T-helper 22 cell (primary cell): ENCODE data around the gene DLG2.
"Not testable (repeated sequence)": the region's sequence is repeated elsewhere in the genome, so short reads cannot be mapped to it uniquely, and the experiment has no call there.

ENCODE experiments used
- DNase-seq: peaks from one replicate; pipeline ENCODE4 v3.0.0-alpha.2; 2020; ENCODE audit warnings: low read depth

Gene DLG2

DNA sequence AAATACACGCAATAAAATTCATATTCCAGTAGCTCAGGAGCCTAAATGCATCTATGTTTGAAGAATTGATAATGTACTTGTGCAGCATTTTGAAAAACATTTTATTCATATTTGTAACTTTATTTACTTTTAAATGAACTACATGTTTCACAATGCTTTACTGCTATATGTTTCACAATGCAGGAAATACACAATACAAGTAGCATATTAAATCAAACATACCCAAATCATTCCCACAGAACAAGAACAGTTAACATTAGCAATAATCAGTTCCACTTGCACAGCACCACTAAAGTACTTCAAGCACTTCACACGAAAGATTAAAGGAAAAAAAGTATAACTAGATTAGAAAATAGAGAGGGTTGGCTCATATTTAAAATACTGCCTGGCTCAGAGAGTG, 1997.4 kb downstream of the DLG2 start:
- DNase-seq: no peak

DNA sequence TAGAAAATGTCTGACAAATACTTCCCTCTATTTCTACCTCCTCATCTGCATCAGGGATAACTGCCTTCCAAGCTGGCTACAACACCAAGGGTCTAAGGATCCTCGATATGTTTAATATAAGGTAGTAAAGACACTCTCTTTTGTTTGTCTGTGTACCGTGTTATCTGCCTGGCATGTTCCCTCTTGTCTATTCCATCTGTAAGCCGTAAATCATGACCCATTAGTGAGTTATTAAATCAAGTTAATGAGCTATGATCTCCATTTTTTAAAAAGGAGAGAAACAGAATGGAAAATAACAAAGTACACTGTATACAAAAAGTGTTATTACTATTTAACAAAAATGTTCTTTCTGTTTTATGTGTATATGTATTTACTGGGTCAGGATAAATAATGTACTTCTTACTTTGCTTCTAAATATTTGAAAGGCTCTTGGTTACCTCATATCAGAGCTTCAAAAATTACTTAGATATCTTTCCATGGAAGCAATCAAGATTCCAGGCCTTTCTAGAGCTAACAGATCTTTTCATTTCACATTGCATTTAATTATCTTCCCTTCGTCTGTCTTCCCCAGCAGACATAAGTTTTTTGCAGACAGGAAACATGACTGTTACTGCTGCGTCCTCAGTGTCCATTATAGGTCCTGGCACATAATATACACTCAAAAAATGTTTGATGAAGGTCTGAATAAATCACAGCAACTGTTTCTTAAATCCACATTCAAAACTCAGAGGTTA, 1998.4 kb downstream of the DLG2 start:
- no peak for DNase-seq

DNA sequence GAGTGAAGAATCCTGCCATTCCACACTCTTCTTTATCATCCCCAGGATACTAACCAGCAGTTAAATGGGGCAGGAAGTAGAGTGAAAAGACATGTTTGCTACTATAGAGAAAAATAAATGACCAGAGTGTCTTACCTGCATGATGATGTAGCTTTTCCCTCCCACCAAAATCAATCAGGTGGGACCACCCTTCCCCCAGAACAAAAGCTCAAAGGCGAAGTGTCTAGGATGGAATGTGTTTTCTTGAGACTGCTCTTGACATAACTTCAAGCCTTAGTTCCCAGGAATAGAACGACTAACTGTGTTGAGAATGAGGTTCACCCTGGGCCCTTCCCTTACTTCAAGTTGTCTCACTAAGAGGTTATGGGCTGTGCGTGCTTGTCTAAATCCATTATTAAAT, 2001.8 kb downstream of the DLG2 start:
- DNase-seq: no peak

DNA sequence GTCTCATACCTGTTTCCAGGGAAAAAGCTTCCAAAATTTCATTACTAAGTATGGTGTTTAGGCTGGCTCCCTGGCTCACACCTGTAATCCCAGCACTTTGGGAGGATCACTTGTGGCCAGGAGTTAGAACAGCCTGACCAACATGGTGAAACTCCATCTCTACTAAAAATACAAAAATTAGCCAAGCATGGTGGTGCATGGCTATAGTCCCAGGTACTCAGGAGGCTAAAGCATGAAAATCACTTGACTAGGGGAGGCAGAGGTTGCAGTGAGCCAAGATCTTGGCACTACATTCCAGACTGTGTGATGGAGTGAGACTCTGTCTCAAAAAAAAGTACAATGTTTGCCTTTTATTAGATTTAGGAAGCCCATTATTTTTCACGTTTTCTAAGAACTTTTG, 2009.5 kb downstream of the DLG2 start:
- no peak for DNase-seq

DNA sequence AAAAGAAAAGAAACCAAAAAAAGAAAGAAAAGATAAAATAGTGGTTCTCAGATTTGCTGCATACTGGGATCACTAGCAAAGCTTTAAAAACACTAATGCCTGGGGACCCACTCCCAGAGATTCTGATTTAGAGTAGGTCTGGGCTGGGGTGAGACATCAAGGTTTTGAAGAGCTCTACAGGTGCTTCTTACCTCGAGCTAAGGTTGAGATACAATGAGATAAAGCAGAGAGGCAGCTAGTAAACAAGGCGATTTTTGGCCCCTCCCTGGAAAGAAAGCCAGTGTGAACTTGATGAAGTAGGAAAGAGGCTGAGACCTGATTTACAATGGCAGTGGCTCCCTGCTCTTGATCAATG, 2013.4 kb downstream of the DLG2 start:
- DNase-seq: no peak

DNA sequence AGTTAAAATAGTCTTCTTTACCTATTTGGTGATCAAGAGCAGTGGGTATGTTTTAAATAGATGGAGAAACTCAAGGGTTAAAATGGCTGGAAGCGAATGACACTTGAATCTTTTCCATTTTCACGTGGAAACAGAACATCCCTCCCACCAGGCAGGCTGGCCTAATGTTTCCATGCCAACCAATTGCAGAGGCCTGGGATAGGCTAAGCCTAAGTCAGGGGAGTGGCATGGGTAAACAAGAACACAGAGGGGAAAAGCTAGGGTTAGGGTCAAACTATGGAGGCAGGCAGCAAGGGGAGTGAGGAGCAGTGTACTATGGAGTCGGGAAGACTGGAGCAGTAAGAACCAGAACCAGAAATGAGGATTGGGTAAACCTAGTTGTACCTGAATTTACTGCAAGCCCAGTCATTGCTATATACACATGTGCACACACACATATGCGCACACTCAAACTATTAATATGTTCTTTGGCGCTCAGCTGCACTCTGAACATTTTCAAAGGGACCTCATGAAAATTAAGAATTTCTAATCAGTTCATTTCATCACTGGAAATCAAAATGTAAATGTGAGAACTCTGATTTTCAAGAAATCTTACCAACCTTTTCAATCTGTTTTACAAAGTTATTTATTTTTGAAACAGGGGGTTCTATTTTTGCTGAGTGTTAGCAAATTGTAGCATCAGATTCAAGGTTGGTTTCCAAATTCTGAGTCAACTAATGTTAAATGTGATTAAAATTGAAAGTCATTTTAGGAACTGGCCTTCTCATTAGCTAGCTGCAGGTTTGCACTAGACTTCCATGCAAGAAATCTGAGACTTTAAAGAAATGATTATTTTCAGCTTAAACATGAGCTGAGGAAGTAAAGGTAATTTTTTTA, 2014.0 kb downstream of the DLG2 start:
- DNase-seq: no peak

DNA sequence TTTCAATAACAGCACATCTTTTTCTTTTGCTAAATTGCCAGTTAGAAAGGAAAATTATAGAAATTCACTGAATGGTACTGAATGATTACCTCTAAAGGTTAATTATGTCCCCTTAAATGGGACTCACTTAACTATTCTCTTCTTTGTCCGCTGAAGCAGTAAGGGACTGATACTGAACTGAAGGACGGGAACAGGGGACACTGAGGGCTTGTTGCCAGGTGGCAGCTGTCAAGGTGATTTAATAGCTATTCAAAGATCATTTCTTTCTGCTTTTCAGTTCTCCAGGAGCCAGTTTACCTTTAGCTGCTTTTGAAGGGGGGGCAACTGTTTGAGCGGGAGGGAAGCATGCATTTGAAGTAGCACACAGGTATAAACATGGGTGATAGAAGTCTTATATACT, 2015.5 kb downstream of the DLG2 start:
- DNase-seq: no peak

DNA sequence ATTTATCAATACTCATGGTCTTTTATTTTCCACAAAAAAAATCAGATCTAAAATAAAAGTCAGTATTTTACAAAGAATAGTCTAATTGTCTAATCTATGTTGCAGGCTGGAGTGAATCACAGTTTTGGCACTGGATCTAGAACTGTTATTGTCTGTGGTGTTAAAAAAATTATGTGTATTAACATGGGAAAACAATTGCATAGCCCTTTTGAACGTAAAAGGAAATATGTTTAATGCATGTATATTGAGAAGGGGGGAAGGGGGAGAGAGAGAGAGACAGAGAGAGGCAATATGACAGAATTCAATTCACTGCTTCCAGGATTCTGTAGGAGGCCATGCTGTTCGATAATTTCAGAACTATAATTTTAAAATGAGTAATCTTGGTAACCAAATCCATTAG, 2016.1 kb downstream of the DLG2 start:
- DNase-seq: no peak

DNA sequence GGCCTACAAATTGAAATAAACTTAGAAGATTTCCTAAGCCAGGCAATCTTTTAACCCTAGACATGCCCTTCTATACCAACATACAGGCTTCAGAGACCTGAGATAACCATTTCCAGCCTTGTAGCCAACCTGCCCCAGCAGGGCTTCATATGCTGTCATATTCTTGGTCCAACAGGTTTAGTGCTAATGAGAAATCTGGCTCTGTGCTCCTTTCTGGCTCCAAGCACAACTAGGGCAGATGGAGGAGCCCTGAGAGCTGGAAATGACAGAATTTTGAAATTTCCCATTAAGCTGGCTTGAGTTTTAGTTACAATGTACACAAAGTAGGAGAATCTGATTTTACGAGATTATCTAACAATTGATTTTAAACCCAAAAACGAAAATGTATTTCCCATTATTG, 2018.0 kb downstream of the DLG2 start:
- no peak for DNase-seq

DNA sequence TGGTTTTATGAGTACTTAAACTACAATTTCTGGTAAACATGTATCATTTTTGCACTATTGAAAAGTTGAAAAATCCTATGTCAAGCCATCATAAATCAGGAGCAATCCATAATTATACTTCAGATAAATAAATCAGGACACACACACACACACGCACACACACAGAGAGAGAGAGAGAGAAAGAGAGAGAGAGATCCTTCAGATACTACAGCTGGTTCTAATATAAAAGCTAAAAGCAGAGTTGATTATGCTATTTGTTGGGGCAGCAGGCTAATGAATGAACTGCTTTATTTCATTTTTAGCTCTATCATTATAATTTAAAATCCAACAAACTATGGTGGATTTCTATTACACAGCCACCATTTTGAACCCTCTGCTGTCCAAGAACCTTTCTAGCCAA, 2018.6 kb downstream of the DLG2 start:
- DNase-seq: no peak

DNA sequence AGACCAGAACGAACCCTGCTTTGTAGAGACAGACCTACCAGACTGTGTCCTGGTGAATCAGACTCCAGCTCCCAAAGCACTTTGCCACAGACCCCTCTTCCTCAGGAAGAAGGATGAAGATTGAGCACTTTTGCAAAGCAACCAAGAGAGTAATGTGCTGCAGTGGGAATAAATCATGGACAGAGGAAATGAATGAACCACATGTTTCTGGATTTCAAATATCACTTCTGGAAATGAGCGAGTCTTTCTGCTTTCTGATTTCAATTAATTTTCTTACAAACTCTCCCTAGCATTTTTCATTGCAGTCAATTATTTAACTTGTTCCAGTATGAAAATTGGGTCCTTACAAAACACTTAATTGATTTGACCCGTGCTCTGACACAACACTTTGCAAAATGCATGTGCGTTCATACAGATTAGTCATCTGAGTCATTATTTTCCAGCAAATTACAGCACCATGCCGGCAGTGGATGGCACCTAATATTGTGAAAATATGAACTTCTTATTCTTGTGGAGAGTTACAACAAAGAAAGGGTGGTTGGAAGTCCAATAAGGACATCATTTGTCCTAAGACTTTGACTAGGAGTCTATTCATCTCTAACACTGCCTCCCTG, 2025.1 kb downstream of the DLG2 start:
- no peak for DNase-seq

DNA sequence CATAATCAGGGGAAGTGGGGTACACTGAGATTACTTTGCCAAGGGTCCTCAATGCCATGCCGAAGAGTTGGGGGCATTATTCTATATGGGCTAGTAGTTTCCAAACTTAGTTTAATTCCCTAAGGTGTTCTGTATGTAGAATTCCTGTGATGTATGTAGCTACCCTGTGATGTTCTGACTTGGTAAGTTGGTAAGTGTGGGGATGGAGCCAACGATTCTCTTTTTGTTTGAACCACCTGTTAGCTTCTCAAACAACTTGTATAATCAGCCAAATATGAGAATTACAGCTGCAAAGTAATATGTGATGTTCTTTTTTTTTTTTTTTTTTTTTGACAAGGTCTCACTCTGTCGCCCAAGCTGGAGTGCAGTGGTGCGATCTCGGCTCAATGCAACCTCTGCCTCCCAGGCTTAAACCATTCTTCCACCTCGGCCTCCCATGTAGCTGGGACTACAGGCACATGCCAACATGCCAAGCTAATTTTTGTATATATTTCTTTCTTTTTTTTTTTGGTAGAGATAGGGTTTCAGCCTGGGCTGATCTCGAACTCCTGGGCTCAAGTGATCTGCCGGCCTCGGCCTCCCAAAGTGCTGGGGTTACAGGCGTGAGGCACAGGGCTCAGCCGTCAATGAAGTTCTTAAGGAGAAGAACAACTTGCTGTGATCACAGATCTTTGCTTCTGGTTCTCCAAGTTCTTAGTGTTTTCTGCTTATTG, 2025.8 kb downstream of the DLG2 start:
- DNase-seq: no peak

DNA sequence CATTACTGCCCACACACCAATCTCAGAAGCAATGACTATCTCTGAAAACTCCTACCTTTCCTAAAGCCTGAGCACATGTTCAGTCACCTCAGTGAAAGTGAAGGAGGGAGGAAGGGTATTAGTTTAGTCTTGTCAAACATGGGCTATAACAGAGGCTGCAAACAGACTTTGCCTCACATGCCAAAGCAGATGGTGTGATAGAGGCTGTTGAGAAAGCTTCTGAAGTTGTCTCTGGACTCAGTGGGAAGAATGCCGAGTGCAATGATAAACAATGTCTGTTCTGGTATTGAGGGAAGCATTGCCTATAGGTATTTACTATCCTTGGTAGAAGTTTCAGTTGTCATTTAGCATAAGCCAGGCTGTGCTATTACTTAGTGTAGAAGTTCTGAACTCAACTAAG, 2026.5 kb downstream of the DLG2 start:
- no peak for DNase-seq

DNA sequence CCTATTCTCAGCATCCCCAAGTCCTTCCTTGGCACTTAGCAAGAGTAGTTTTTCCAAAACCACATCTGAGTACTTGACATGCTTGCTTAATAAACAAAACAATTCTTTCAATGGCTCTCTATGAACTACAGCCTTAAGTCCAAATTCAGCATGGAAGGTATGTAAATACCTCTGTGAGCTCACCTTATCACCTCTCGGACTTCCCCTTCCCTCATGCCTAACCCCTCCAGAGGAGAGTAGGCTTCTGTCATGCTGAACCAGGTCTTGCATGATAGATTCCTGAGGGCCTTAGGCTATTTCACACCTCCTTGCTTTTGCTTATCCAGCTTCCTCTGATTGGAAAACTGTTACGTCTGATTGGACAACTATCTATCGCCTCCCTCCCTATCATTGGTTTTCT, 2028.1 kb downstream of the DLG2 start:
- DNase-seq: no peak

DNA sequence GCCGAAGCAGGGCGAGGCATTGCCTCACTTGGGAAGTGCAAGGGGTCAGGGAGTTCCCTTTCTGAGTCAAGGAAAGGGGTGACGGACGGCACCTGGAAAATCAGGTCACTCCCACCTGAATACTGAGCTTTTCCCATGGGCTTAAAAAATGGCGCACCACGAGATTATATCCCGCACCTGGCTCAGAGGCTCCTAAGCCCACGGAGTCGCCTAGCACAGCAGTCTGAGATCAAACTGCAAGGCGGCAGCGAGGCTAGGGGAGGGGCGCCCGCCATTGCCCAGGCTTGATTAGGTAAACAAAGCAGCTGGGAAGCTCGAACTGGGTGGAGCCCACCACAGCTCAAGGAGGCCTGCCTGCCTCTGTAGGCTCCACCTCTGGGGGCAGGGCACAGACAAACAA, 2039.3 kb downstream of the DLG2 start:
- not testable (repeated sequence) for DNase-seq

DNA sequence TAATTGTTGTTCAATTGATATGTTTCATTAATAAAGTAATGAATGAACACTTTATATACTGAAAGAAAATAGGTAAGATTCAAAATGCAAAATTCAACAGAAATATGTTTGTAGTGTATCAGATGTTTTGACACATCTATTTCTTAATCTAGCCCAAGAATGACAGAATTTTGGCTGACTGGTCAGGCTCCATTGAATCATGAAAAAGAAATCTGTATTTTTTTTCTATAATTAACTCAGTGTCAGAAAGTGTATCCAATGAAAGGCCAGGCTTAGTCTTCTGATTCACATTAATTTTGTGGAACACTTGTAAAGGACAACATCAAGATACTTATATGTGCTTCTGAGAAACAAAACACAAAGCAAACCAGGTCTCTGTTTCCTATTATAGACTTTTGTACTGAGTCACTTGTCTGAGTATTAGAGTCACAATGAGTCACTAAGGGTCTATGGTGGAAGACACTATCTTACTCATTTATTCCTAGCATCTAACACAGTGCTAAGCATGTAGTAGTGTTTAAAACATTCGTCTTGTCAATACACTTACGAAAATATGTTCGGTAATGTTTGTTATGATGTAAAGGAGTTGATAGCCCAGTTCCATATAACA, 2043.3 kb downstream of the DLG2 start:
- no peak for DNase-seq

DNA sequence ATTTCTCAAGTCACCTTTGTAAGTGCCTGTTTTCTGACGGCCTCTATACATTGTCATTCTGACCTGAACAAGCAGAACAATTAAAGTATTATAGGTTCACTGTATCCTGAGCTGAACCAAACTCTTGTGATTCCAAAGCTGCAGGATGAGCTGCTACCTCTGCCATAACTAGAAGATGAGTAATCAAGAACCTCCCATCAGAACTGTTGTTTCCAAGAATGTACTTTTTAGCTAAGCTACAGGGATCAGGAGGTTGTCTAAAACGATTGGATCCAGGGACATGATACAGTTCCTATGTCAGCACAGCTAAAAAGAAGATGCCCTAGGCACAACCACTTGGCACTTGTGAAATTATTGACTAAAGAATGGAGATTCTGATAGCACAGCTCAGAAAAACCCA, 2052.6 kb downstream of the DLG2 start:
- no peak for DNase-seq

DNA sequence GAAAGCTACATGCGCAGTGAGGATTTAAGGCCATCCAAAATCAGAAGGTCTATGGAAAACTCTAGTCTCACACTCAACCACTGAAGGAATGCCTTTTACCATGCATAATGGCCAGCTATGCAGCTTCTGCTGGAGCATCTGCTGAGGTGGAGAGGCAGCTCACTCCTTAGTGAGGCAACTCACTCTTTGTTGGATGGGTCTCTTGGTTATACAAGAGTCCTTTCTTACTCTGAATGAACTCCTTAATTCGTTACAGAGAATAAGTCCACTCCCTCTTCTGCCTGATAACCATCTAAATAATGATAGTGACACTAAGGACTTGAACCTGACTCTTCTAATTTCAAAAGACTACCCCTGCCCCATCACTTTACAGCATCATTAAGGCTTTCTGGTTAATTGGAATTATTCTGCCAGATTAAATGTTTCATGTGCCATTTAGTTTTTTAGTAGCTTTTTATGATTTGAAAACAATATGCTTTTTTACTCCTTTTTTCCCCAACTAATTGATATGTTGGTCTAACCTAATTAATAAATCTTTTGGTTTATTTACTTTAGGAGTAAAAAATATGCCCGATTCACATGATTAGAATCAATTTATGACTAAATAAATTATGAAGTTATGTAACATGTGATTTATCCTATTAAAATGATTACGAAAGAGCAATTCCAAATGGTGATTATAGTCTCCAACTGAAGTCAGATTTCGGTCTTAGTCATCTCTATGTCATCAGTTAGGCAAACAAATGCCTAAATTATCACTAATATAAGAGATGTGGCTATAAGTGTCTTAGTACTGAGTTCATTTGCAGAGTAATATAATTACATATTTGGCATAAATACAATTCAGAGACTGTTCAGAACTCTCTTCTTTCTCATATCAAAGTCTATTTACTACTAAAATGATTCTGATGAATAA, 2054.3 kb downstream of the DLG2 start:
- no peak for DNase-seq

DNA sequence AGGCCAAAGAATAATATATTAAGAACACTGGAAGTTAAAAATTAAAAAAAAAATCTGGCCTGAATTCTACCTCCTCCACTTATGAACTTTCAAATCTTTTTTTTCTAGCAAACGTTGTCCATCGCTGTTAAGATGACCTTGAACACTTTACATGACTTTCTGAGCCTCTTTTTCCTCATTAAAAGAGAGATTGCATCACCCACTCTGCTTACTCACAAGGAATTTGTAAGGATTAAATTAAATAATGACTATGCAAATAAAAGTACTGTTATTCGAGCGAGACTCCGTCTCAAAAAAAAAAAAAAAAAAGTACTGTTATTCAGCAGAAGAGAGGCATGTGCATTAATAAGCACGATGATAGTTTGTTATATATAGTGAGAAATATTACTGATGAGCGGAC, 2055.8 kb downstream of the DLG2 start:
- DNase-seq: no peak

DNA sequence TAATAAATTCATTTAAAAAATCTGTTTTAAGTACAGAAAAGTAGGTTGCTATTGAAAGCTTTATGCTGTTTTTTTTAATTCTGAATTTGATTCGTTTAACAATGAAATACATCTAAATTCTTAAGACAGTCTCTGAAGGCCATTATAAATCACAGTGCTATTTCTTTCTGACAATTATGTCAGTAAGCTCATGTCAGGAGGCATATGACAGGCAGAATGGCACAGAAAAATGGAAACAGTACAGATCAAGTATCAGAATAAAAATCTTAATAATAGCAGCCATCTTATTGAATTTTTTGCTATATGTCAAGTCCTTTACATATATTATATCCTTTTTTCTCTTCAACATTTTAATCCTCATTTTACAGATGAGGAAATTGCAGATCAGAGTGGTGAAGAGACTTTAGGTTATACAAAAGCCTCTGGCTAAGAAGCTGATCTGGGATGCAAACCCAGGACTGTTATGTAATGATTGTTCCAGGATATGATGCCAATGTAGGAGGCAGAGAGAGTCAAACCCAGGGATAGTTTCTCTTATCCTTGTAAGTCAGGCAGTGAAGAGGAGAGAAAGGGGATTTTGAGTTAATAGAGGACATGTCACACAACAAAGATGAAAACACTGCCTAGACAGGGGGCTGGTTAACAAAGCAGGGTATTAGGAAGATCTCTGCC, 2057.9 kb downstream of the DLG2 start:
- DNase-seq: no peak

DNA sequence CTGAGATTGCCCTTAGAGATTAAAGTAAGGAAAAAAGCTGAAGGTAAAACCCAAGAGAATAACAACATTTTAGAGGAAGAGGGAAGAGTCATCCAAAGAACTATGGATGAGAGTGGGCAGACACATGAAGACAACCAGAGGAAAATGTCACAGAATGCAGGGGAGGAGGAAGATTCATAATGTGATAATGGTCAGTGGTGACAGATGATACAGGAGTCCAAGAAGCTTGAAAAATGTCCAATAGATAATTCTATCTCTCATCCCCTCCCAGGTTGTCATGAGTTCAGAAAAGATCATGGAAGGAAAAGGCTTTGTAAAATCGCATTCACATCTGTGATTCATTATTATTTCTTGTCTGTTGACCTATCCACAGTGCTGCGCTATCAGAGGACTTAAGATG, 2058.6 kb downstream of the DLG2 start:
- no peak for DNase-seq
